ENCODE measurements around the gene TNKS1BP1.
A peak's percentile ranks its signal among the peaks of the same experiment; 100 is the strongest.
"Not testable (repeated sequence)": the region's sequence is repeated elsewhere in the genome, so short reads cannot be mapped to it uniquely, and the experiment has no call there.

The TNKS1BP1 gene

GRCh38 chr11:57340039-57340615 is 15.4 kb upstream of the TNKS1BP1 start:
- no peak overlapping the region for H3K27ac ChIP-seq (ENCODE audit: low read depth, low read length, poor library complexity, severe bottlenecking)
- H2AFZ ChIP-seq (ENCODE audit: low read length): no peak overlapping the region
- no peaks in the 10 kb centered on the region for H3K9me3 ChIP-seq (ENCODE audit: low read length)
- H3K4me2 ChIP-seq (ENCODE audit: low read length): no peak overlapping the region
- TF ChIP-seq EZH2 (IDR thresholded peaks at IDR 0.05; ENCODE audit: borderline replicate concordance, low read length) (no peak), CTCF (IDR thresholded peaks at IDR 0.05; ENCODE audit: low read length) (peak; percentile 48)
- H3K36me3 ChIP-seq (ENCODE audit: insufficient read depth, low read length): 0 out of 2 replicates have a peak, but pooled peaks cover under 1% of the 10 kb centered on the region
- peaks cover 8% of the 10 kb centered on the region for H3K4me1 ChIP-seq (ENCODE audit: insufficient read depth, low read length, severe bottlenecking)
- peaks cover 4% of the 10 kb centered on the region for H3K79me2 ChIP-seq (ENCODE audit: insufficient read depth, low read length)
- no peaks in the 10 kb centered on the region for H3K9me2 ChIP-seq (ENCODE audit: low read depth, low read length)
- H4K20me1 ChIP-seq (ENCODE audit: insufficient read depth, low read length): no peaks in the 10 kb centered on the region
- no peak overlapping the region for H3K9ac ChIP-seq (ENCODE audit: low read length)
- H3F3A ChIP-seq (ENCODE audit: insufficient read depth, low read length): no peaks in the 10 kb centered on the region
- no peak overlapping the region for H3K4me3 ChIP-seq (ENCODE audit: low read depth, low read length, poor library complexity, severe bottlenecking)
- H3K27me3 ChIP-seq (ENCODE audit: insufficient read depth, low read length): no peaks in the 10 kb centered on the region

GRCh38 chr11:57339328-57339727 is 14.6 kb upstream of the TNKS1BP1 start:
- no peak overlapping the region for H3K27ac ChIP-seq (ENCODE audit: low read depth, low read length, poor library complexity, severe bottlenecking)
- no peaks in the 10 kb centered on the region for H4K20me1 ChIP-seq (ENCODE audit: insufficient read depth, low read length)
- no peak overlapping the region for H3K4me2 ChIP-seq (ENCODE audit: low read length)
- H3K27me3 ChIP-seq (ENCODE audit: insufficient read depth, low read length): no peaks in the 10 kb centered on the region
- no peak for TF ChIP-seq EZH2 (IDR thresholded peaks at IDR 0.05; ENCODE audit: borderline replicate concordance, low read length)
- TF ChIP-seq CTCF (IDR thresholded peaks at IDR 0.05; ENCODE audit: low read length): no peak
- H3K4me3 ChIP-seq (ENCODE audit: low read depth, low read length, poor library complexity, severe bottlenecking): no peak overlapping the region
- H3K9me2 ChIP-seq (ENCODE audit: low read depth, low read length): no peaks in the 10 kb centered on the region
- no peaks in the 10 kb centered on the region for H3K9me3 ChIP-seq (ENCODE audit: low read length)
- no peak overlapping the region for H2AFZ ChIP-seq (ENCODE audit: low read length)
- peaks cover 6% of the 10 kb centered on the region; the same call in 1 of the 2 replicates for H3K36me3 ChIP-seq (ENCODE audit: insufficient read depth, low read length)
- peaks cover 12% of the 10 kb centered on the region for H3K79me2 ChIP-seq (ENCODE audit: insufficient read depth, low read length)
- no peaks in the 10 kb centered on the region for H3F3A ChIP-seq (ENCODE audit: insufficient read depth, low read length)
- H3K4me1 ChIP-seq (ENCODE audit: insufficient read depth, low read length, severe bottlenecking): peaks cover 14% of the 10 kb centered on the region
- H3K9ac ChIP-seq (ENCODE audit: low read length): no peak overlapping the region

GRCh38 chr11:57338142-57338541 is 13.4 kb upstream of the TNKS1BP1 start, which contains the start of gene P2RX3:
P2RX3 (plus strand) TSS chr11:57338352; CDS start chr11:57338551, 199 bp downstream.
- no peak within 1 kb of the TSS for H3K27ac ChIP-seq (ENCODE audit: low read depth, low read length, poor library complexity, severe bottlenecking)
- H3K27me3 ChIP-seq (ENCODE audit: insufficient read depth, low read length): no peaks in the 10 kb centered on the region
- no peak within 1 kb of the TSS for H3K9ac ChIP-seq (ENCODE audit: low read length)
- no peaks in the 10 kb centered on the region for H3K9me2 ChIP-seq (ENCODE audit: low read depth, low read length)
- H3K4me3 ChIP-seq (ENCODE audit: low read depth, low read length, poor library complexity, severe bottlenecking): no peak within 1 kb of the TSS
- no peaks in the 10 kb centered on the region for H3K9me3 ChIP-seq (ENCODE audit: low read length)
- peaks cover 18% of the 10 kb centered on the region for H3K36me3 ChIP-seq (ENCODE audit: insufficient read depth, low read length)
- H3K4me2 ChIP-seq (ENCODE audit: low read length): no peak within 1 kb of the TSS
- no peaks in the 10 kb centered on the region for H4K20me1 ChIP-seq (ENCODE audit: insufficient read depth, low read length)
- H3K79me2 ChIP-seq (ENCODE audit: insufficient read depth, low read length): peaks cover 24% of the 10 kb centered on the region
- H3F3A ChIP-seq (ENCODE audit: insufficient read depth, low read length): no peaks in the 10 kb centered on the region
- peaks cover 20% of the 10 kb centered on the region for H3K4me1 ChIP-seq (ENCODE audit: insufficient read depth, low read length, severe bottlenecking)
- TF ChIP-seq EZH2 (IDR thresholded peaks at IDR 0.05; ENCODE audit: borderline replicate concordance, low read length): no peak
- no peak for TF ChIP-seq CTCF (IDR thresholded peaks at IDR 0.05; ENCODE audit: low read length)
- H2AFZ ChIP-seq (ENCODE audit: low read length): no peak within 1 kb of the TSS

GRCh38 chr11:57336856-57337255 is 12.1 kb upstream of the TNKS1BP1 start:
- H3K27me3 ChIP-seq (ENCODE audit: insufficient read depth, low read length); H3K9me2 ChIP-seq (ENCODE audit: low read depth, low read length); H3K4me3 ChIP-seq (ENCODE audit: low read depth, low read length, poor library complexity, severe bottlenecking); H4K20me1 ChIP-seq (ENCODE audit: insufficient read depth, low read length); H3K9ac ChIP-seq (ENCODE audit: low read length); H3K4me2 ChIP-seq (ENCODE audit: low read length); H3F3A ChIP-seq (ENCODE audit: insufficient read depth, low read length); H3K9me3 ChIP-seq (ENCODE audit: low read length); H2AFZ ChIP-seq (ENCODE audit: low read length); H3K27ac ChIP-seq (ENCODE audit: low read depth, low read length, poor library complexity, severe bottlenecking): not testable (repeated sequence)
- Histone ChIP-seq H3K36me3 (ENCODE audit: insufficient read depth, low read length) (peaks cover 31% of the 10 kb centered on the region), H3K79me2 (ENCODE audit: insufficient read depth, low read length) (peaks cover 24% of the 10 kb centered on the region), H3K4me1 (ENCODE audit: insufficient read depth, low read length, severe bottlenecking) (peaks cover 20% of the 10 kb centered on the region)

Measured in OCI-LY1 (cell line).